Glomerular visceral epithelial cell (primary cell): Measurements from ENCODE around the gene PSENEN.
"Not testable (repeated sequence)": the region's sequence is repeated elsewhere in the genome, so short reads cannot be mapped to it uniquely, and the experiment has no call there.

ENCODE experiments used
- DNase-seq: peaks from one replicate; pipeline ENCODE4 v3.0.0-alpha.2; 2016; ENCODE audit errors: extremely low spot score

The PSENEN gene

DNA sequence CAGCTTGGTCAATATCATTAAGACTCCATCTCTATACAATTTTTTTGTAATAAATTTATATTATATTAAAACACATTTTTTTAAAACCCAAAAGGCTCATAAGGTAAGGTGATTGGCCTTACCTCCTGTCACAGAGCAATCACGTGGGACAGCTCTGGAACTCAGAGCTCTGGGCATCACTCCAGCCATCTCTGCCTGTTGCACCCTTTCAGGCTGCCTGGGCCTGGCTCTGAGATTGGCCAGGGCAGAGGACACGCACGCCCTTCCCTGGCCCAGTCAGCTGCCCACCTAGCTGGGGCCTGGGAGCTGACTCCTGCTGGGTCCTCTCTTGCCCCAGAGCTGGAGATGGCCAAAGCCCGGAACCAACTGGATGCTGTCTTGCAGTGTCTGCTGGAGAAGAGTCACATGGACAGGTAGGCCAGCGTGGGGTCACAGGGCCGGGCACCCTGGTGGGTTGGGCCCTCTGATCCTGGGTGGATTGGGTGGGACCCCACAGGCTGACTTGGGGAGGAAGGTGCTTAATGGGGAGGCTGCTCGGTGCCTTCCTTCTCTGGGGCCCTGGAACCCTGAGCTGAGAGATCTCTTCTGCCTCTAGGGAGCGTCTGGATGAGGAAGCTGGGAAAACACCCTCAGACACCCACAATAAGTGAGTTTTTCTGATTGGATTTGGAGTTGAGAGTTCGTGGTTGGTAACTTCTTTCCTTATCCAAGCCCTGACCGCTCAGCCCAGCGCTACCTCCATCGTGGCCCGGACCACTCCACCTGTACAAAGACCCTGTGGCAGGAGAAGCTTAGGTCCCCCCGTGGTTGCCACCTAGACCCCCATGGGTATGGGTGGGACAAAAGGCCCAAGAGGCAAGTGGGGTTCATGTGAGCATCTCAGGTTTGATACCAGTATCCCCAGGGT, 6.6 kb downstream of the PSENEN start:
- DNase-seq: no peak

DNA sequence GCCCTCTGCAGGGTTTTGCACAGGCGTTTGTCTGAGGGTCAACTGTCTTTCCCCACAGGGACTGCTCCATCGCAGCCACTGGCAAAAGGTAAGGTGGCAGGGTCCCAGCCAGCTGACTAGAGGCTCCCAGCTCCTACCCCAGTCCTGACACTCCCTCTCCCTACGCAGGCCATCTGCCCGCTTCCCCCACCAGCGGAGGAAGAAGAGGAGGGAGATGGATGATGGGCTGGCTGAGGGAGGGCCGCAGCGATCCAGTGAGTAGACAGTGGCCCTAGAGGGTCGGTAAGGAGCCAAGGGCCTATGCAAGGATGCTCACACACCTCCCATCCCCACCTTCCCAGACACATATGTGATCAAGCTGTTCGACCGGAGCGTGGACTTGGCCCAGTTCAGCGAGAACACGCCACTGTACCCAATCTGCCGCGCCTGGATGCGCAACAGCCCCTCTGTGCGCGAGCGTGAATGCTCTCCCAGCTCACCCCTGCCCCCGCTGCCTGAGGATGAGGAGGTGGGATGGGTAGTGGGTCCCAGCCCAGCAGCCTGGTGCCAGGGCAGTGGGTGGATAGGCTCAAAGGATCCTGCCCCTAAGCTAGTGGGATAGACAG, 7.4 kb downstream of the PSENEN start:
- DNase-seq: no peak

DNA sequence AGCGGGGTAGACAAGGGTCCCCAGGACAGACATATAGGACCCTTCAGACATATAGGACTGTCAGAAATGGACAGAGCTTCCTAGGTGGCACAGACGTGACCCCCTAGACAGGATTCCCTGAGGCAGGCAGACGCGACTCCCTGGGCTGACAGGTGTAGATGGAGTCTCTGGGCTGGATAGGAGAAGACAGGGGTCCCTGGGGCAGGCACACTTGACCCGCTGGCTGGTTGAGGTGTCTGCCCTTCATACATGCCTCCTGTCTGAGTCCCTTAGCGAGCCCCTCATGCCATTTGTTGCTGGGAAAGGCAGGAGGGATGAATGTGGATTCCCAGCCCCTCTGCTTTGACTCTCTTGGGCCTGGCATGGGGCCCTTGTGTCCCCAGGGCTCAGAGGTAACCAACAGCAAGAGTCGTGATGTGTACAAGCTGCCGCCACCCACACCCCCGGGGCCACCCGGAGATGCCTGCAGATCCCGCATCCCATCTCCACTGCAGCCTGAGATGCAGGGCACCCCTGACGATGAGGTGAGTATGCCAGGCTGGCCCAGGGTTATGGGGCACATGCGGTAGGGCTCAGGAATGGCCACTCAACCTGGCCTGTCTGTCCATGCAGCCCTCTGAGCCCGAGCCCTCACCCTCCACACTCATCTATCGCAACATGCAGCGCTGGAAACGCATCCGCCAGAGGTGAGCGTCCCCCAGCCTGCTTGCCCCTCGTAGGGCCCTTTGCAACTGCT, 8.4 kb downstream of the PSENEN start:
- no peak for DNase-seq

DNA sequence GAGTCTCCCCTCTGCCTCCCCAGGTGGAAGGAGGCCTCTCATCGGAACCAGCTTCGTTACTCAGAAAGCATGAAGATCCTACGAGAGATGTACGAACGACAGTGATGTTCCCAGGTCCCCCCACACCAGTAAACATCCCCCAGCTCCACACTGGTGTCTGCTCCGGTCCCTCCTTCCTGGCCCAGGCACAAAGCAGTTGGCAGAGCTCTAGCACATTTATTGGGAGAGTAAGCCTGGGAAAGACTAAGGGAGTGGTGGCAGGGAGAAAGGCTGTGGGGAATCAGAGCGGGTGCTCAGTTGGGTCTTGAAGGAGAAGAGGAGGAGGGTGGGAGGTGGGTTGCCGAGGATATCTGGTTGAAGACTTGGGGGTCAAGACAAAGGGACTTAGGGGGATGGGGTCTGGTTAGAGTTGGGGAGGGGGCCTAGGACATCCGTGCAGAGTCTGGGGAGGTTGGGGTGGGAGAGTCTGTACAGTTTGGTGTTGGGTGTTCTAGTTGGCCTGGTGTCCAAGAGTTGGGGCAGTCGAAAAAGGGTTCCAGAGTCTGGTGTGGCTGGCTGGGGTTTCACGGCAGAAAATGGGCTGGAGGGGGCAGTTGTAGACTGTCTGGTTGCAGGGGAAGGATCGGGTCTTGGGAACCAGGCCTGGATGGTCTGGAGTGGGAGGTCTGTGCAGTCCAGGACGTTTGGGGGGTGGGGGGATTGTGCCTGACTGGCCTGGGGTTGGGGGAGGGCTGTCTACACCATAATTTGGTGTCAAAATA, 9.1 kb downstream of the PSENEN start:
- DNase-seq: no peak

DNA sequence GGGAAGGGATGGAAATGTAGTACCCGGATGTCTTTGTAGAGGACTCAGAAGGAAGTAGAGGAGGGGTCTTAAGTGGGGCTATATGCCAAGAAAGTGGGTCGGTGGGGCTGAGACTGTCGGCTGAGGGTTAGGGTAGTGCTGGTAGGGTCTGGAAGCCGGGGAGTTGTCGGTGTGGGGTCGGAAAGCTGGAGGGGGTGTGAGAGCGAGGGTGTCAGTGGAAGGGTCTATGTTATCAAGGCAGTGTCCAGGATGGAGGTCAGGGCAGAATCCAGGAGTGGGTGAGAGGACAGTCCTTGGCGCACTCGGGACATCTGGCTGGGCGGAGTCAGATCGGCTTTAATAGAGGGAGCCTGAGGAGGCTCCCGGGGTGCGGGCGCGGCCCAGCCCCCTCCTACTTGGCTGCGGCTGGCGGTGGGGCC, 9.7 kb downstream of the PSENEN start:
- DNase-seq: no peak

DNA sequence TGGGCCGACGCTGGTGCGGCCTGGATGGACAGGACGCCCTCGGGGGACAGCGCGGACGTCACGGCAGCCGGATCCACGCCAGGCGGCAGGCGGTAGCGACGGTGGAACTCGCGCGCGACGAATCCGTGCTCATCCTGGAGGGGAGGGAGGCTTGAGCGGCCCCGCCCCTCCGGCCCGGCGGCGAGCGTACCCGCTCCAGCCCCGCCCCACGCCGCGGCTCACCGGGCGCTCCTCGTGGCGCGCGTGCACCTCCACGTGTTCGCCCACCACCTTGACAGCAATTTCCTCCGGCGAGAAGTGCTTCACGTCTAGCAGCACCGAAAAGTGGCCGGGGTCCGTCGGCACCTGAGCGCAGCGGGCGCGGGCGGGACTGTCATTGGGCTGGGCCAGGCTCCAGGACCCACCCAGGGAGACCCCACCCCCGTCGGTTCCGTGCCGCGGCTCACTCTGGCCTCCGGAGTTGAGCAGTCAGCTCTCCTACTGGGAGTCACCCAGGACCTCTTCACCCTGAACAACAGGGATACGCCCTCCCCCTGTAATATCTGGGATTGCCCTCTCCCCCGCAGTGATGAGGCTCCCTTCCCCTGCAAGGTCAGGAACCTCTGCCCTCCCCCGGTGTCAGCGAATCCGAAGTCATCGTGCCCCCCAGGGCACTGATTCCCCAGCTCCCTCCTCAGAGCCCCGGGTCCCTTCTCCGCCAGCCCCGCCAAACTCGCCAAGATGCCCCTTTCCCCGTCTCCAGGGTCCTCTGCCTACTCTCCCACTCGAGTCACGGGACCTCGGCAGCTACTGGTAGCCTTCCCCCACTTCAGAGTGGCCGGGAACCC, 10.3 kb downstream of the PSENEN start:
- no peak for DNase-seq

DNA sequence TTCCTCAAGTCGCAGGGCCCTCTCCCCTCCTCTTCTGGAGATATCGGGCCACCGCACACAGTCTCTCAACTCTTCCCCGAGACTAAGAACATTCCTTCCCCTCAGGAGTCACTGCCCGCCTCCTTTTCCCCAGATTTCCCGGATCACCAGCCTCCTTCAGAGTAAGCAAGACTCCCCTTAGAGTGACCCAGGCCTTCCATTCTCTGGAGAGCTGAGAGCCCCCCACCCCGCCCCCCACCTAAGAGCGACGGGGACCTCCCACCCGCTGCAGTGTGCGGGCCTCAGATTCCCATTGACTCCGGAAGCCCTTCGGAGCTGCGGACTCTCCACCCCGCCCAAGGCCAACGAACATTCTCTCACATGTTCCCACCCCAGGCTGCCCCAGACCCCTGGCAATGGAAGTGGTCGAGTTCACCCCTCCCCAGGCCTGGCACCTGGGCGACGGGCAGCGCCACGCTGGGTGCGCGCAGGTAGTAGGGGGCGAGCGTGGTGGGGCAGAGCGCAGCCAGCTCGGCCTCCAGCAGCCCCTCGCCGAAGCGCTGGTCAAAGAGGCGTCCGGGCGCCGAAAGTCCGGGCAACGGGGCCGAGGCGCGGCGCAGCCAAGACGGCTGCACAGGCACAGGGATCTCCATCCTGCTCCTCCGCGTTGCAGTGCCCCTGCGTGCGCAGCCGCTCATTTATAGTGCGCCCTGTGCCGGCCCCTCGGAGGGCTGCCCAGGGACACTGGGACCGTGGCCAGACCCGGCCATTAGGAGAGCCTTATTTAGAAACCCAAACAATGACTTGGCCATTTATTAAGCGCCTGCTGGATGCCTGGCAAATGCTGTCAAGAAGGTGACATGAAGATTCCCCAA, 11.2 kb downstream of the PSENEN start, which contains the start of gene HSPB6:
TSS of gene HSPB6 (minus strand) at position 653 of the 854 bp plus-strand sequence. CDS start at position 632, 21 bp downstream.
- DNase-seq: no peak

DNA sequence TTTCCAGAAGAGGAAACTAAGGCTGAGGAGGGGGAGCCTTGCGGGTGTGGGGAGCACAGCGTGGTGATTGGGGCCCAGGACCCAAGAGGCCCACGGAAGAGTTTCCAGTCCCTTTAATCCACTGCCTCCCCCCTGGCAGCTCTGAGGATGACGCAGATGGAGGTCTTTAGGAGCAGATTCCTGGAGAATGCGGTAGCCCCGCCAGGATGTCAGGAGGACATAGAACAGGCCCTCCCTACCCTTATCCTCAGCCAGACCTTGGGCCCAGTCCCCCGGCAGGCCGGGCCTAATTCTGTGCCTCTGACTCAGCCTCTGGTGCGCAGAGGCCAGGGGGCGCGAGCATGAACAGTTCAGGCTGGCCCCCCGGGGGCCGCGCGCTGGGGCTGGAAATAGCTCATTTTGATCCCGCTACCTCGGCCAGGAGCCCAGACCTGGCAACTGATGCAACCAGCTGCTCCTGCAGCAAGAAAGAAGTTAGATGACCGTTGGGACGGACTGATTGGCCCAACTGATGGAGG, 11.8 kb downstream of the PSENEN start:
- peak; percentile 71 for DNase-seq

DNA sequence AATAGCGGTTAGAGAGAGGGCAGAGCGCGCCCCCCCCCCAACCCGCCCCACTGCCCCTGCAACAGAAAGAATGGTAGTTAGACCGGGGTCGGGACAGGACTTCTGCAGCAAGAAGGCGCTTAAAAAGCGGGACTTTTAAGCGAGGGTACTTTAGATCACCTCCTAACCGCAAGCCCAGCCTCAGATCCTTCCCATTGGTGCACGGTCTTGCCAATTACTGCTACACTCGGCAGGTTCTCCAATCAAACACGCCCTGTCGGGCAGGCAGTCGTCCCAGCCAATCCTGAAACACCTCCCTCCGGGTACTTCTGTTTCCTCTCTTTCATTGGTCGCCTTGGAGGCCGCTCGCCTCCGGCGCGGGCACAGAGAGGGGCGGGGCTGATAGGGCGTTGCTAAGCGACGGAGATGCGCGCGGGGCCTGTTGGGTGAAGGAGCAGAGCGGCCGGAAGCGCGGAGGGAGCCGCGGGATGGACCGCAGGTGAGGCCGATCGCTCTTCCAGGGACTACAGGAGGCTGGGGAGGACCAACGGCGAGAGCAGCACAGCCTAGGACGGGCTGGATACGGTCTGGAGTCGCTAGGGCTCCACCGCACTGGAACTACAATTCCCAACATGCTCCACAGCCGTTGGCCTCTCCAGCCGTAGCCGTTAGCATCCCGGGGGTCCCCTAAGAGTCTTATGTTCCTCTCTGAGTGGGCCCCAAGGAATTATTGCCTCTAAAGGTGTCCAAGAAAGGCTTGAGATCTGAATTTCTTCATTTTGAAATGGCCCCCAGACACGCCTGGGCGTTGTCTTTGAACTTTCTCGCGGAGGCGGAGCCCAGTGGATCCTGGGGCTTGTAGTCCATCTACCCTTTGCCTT, 12.5 kb downstream of the PSENEN start, which contains the start of gene PROSER3:
TSS of gene PROSER3 (plus strand) at position 428 of the 860 bp plus-strand sequence. CDS start at position 468, 40 bp downstream.
- DNase-seq: peak; percentile 99

DNA sequence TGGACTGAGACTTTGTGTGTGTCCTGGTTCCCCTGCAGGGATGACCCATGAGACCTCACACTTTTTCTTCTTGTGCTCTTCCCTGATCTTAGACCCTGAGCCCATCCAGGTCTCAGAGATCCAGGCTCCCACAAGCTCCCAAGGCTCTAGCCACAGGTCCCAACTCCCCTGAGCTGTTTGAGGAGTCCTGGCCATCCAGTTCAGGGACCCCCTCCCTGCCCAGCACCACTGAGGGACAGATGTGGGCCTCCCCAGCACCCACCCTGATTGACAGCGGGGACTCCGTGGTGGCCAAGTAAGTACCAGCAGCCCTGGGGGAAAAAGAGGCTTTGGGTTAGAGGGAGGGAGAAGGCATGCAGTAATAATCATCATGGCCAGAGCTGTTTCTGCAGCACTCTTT, 14.2 kb downstream of the PSENEN start:
- DNase-seq: no peak

DNA sequence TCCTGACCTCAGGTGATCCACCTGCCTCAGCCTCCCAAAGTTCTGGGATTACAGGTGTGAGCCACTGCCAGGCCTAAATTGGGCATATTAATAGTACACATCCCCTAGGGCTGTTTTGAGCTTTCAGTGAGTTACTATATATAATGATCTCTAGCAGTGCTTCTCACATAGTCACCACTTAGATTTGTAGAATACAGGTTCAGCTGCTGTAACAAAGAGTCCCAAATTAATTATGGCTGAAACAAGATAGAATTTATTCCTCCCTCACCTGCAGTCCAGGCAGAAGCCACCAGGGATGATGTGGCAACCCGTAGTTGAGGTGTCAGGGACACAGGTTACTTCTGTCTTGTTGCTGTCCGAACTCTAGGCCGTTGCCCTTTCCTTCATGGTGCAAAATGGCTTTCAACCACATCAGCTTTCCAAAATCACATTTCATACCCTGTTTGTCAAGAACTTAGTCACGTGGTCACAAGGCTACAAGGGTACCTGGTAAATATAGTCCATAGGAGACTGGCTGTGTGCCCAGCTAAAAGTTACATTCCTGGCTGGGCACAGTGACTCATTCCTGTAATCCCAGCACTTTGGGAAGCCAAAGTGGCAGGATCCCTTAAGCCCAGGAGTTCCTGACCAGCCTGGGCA, 15.4 kb downstream of the PSENEN start:
- DNase-seq: peak; percentile 35

DNA sequence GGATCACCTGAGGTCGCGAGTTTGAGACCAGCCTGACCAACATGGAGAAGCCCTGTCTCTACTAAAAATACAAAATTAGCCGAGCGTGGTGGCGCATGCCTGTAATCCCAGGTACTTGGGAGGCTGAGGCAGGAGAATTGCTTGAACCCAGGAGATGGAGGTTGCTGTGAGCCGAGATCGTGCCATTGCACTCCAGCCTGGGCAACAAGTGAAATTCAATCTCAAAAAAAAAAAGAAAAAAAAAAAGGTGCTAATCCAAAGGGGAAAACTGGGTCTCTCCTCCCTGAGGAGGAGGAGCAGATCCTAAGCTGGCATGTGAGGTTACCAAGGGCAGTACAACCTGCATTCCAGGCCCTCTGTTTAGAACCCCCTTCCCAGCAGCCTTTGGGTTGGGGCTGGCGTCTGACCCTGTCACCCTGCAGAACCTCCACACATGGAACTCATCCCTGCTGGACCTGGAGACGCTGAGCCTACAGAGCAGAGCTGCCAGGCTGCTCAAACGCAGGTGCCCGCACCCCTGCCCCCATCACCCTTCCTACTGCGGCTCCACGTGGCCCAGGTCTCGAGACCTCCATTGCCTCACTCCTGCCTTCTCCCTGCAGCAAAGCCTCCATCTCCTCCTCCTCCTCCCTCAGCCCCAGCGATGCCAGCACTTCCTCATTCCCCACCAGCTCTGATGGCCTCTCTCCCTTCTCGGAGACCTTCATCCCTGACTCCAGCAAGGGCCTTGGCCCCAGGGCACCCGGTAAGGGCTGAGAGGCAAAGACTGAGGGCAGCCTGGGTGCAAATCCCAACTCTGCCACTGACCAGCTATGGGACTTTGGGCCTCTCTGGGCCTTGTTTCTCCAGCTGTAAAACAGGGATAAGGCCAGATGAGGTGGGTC, 19.2 kb downstream of the PSENEN start:
- DNase-seq: no peak

DNA sequence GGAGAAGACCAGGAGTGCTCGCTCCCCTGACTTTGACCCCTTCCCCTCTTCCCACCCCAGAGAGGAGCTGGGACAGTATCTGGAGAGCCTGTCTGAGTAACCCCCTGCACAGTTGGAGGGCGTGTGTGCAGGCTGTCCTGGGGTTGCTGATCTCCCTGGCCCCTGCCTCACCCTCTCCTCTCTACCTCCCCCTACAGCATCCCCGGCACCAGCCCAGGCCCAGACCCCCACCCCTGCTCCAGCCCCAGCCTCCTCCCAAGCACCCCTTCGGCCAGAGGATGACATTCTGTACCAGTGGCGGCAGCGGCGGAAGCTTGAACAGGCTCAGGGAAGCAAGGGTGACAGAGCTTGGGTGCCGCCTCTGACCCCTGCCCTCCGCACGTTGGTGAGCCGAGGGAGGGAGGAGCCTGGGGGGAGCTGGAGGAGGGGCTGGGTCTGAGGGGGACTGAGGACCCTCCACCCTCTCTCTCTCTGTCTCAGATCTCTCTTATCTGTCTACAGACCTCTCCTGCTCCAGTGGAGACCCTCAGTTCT, 21.2 kb downstream of the PSENEN start:
- no peak for DNase-seq

DNA sequence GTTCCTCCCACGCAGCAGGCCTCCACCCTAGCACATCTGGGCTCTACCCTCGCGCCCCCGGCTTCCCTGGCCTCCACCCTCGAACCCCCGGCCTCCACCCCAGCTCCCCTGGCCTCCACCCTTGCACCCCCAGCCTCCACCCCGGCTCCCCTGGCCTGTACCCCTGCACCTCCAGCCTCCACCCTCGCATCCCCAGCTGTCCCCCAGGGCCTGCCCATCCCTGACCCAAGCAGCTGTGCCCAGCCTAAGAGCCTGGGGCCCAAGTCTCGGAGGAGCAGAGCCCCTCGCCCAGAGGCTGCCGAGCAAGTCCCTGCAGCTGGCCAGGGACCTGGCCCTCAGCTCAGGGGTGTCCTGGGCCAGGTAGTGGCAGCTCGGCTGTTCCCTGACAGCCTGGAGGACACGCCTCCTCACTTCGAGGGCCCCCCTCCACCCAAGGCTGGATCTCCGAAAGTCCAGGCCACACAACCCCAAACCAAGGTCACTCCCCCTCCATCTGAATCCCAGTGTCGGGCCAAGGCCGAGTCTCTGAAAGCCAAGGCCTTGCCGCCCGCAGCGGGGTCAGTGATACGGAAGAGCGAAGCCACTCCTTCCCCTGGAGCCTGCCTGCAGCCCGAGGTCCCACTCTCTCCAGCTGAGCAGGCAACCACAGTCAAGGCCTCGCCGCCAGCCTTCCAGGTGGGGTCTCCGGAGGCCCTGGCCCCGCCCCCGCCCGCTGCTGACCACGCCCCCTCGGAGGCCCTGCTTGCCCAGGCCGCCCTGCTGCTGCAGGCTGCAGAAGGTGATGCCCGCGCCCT, 22.0 kb downstream of the PSENEN start:
- DNase-seq: peak; percentile 70

DNA sequence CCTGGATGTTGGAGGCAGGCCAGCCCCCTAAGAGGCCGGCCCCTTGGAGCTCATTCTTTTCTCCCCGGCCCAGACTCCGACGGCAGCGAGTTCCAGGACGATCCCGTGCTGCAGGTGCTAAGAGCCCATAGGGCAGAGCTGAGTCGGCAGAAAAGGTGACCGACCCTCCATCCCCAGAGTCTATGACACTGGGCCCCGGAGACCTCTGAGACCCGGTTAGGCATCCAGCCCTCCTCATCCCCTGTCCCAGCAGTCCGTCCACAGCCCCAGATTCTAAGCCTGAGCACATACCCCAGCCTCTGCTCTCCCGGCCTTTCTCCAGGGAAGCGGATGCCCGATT, 22.6 kb downstream of the PSENEN start:
- DNase-seq: no peak

DNA sequence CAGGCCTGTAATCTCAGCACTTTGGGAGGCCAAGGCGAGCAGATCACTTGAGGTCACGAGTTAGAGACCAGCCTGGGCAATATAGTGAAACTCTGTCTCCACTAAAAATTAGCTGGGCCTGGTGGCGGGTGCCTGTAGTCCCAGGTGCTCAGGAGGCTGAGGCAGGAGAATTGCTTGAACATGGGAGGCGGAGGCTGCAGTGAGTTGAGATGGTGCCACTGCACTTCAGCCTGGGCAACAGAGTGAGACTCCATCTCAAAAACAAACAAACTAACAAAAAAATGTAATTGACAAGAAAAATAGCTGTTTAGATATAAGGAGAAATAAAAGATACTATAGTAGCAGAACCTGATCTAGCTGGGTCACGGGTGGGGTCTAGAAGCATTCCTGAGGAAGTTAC, 26.9 kb downstream of the PSENEN start:
- DNase-seq: not testable (repeated sequence)
